GM15510 (cell line): ENCODE measurements around the gene SMPD3.

Source experiments
- POLR2A ChIP-seq: IDR thresholded peaks from 3 replicates; pipeline ENCODE4 v1.6.1; 2011; ENCODE audit warnings: borderline replicate concordance; ENCODE audit not compliant: insufficient read length; ENCODE audit errors: extremely low read depth

The SMPD3 gene

GRCh38 chr16:68328860-68329390 lies 119.4 kb downstream of the SMPD3 start:
- no peak for TF ChIP-seq POLR2A

- TF ChIP-seq POLR2A = no peak
Observed at GRCh38 chr16:68328151-68328859, 120.0 kb downstream of the SMPD3 start.

DNA sequence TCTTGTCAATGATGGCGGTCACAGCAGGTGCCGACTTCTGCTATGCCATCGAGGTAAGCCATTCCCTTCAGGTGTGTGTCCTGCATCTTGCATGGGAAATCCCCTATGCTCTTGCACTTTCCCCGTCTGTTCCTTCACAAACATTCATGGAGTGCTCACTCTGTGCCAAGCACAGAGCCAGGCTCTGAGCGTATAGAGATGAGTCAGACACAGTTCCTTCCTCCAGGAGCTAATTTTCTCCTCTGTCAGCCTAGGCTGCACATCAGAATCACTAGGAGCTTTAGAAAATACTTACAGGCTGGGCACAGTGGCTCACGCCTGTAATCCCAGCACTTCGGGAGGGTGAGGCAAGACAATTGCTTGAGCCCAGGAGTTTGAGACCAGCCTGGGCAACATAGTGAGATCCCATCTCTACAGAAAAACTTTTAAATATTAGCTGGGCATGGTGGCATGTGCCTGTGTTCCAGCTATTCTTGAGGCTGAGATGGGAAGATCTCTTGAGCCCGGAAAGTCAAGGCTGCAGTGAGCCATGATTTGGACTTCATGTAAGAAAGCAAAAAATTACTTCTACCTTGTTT lies 123.4 kb downstream of the SMPD3 start:
- no peak for TF ChIP-seq POLR2A

DNA sequence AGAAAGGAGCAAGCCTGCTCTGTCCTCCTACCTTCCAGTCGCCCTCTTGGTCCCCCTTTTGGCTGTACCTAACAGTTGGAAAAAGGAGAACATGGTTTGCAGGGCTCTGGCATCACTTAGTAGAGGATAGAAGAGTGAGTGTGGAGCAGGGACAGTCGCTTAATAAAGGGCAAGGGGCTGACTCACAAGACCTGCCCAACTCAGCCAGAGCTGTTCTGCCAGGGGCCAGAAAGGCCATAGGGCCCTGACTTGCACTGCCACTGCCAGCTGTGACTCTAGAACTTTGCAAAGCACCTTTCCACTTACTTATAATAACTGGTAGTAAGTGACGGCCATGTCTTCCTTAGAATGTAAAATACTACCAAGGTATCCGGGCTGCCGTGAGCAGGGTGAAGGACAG lies 124.0 kb downstream of the SMPD3 start:
- no peak for TF ChIP-seq POLR2A

- TF ChIP-seq POLR2A = no peak
Observed at GRCh38 chr16:68319185-68319908, 129.0 kb downstream of the SMPD3 start.

GRCh38 chr16:68313116-68313515 lies 135.2 kb downstream of the SMPD3 start:
- no peak for TF ChIP-seq POLR2A

DNA sequence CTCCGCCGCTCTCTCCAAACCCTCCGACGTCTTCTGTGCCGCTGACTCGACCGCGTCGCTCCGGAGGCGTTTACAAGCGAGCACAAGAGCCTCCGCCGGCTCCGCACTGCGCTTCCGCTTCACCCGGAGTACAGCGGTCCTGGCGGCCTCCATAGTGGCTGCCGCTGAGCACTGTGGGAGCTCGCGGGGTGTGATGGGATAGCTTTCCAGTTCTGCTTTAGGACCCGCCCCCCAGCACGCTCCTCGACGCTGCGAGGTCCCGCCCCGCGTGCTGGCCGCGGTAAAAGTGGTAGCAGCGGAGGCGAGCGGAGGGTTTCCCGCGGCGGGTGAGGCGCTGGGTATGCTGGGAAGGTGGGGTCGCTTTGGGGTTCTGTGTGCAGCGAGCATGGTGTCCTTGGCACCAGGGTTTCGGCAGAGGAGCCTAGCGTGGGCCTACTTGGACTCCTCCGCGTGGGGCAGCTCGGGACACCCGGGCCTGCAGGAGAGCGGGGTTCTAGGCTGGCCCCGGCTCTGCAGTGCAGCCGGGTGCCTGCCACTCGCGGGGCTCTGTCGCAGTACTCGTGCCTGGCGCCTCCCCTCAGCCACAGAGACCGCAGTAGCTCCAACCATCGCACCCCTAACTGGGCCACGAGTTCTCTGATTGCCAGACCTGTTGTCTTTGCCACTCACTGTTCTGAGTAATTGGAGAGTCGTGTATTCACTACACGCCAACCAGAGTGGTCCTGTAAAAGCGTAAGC lies 137.4 kb downstream of the SMPD3 start, which contains the start of the genes PRMT7 and SLC7A6OS:
Gene PRMT7 (plus strand): TSS at position 246 of the 738 bp plus-strand sequence. CDS start 4,961 bp downstream, outside the sequence.
Gene SLC7A6OS (minus strand): TSS at position 173 of the 738 bp plus-strand sequence. CDS start 20 bp downstream, at position 153.
- TF ChIP-seq POLR2A = peak; percentile 88

GRCh38 chr16:68310437-68310773 lies 137.9 kb downstream of the SMPD3 start:
- TF ChIP-seq POLR2A = no peak

DNA sequence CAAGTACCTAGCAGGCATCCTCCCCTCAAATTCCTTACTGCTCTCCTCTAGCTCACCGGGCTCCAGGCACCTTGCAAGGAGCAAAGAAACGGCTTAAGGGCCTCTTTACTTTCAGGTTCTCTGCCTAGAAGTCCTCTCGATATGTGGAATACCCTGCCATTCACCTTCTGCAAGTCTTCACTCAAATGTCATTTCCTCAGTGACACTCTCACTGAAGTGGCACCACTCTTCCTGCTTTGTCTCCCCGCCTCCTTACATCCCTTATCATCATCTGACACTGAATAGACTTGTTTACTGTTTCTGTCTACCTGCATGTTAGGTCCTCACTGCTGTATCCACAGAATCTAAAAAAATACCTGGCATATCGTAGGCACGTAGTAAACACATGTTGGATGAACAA lies 138.5 kb downstream of the SMPD3 start:
- no peak for TF ChIP-seq POLR2A
